GM23248 (cell line): ENCODE results near the gene PTEN.

Source experiments
- EZH2 ChIP-seq: fragments of 200-600 bp; sonication (generic); IDR thresholded peaks from 2 replicates; pipeline ENCODE4 v1.6.1; 2018; ENCODE audit warnings: antibody characterized with exemption, mild to moderate bottlenecking; ENCODE audit not compliant: insufficient read depth, poor library complexity, severe bottlenecking
- EZH2phosphoT487 ChIP-seq: fragments of 200-600 bp; sonication (generic); IDR thresholded peaks from 2 replicates; pipeline ENCODE4 v1.6.1; 2018; ENCODE audit warnings: antibody characterized with exemption, moderate library complexity, mild to moderate bottlenecking, low read depth; ENCODE audit not compliant: insufficient read depth

DNA sequence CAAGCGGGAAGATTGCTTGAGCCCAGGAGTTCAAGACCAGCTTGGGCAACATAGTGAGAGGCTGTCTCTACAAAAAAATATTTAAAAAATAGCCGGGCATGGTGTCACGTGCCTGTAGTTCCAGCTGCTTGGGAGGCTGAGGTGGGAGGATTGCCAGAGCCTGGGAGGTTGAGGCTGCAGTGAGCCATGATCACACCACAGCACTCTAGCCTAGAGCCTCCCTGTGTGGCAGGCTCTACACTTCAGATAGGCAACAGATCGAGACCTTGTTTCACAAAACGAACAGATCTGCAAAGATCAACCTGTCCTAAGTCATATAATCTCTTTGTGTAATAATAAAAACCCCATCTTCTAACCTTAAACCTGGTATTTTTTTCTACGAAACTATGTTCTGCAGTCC, 76.8 kb downstream of the PTEN start:
- TF ChIP-seq EZH2, result no peak
- TF ChIP-seq EZH2phosphoT487, result no peak
